Suprapubic skin (tissue), 4 donors: ENCODE data around the gene CDH13. TPM values are rescaled to one million over a fixed set of nuclear protein-coding genes. Genes with fewer than 3 reads are reported as not detected.

Source experiments
- DNase-seq, 2 donors: peaks; one replicate each; pipeline ENCODE4 v3.0.0-alpha.2; 2019; ENCODE audit warnings: low spot score in 2 of 2
- H3K27ac ChIP-seq: fragments of 200-600 bp; sonication (generic); one replicate; pipeline ENCODE4 v1.5.1; 2019
- H3K27me3 ChIP-seq: fragments of 200-600 bp; sonication (generic); one replicate; pipeline ENCODE4 v1.5.1; 2019
- H3K36me3 ChIP-seq: fragments of 200-600 bp; sonication (generic); one replicate; pipeline ENCODE4 v1.5.1; 2019
- H3K4me1 ChIP-seq: fragments of 200-600 bp; sonication (generic); one replicate; pipeline ENCODE4 v1.5.1; 2019
- H3K4me3 ChIP-seq: fragments of 200-600 bp; sonication (generic); one replicate; pipeline ENCODE4 v1.5.1; 2019; ENCODE audit warnings: mild to moderate bottlenecking
- H3K9me3 ChIP-seq: fragments of 200-600 bp; sonication (generic); one replicate; pipeline ENCODE4 v1.5.1; 2019
- EP300 ChIP-seq: sonication (generic); formaldehyde crosslinking; IDR thresholded peaks from one replicate; pipeline ENCODE4 v1.6.1; 2017; ENCODE audit warnings: antibody characterized with exemption
- POLR2A ChIP-seq, 2 donors: fragments of 450-650 bp; IDR thresholded peaks; one replicate each; pipeline ENCODE4 v1.6.1; 2017; ENCODE audit warnings: antibody characterized with exemption in 2 of 2, mild to moderate bottlenecking in 2 of 2, moderate library complexity in 2 of 2
- POLR2AphosphoS5 ChIP-seq, 3 donors: sonication (generic); formaldehyde crosslinking; IDR thresholded peaks; one replicate each; pipeline ENCODE4 v1.6.1; 2017; ENCODE audit warnings: antibody characterized with exemption in 3 of 3
- WGBS: methylation state at CpG from one replicate; pipeline ENCODE4 v1.1.5; 2018; 5-methylcytosine and 5-hydroxymethylcytosine counted together
- total RNA-seq, 4 donors: library from RNA; depleted of rRNA; stranded (reverse); fragments of >200 nt; gene quantifications; one replicate each; pipeline ENCODE4 v1.1.0, GENCODE V29; 2016
- TF ChIP-seq, protein P1 (sequence below), 2 donors: fragments of 200-600 bp in 1 of 2; fragments of 450-650 bp in 1 of 2; sonication (generic) in 1 of 2; IDR thresholded peaks; one replicate each; pipeline ENCODE4 v1.5.1; 2016 to 2019; ENCODE audit warnings: antibody characterized with exemption in 2 of 2, mild to moderate bottlenecking in 1 of 2, moderate library complexity in 1 of 2

The CDH13 gene
- total RNA-seq, 4 donors from 2014 or later = 90.4 to 176 (median 139) TPM

DNA sequence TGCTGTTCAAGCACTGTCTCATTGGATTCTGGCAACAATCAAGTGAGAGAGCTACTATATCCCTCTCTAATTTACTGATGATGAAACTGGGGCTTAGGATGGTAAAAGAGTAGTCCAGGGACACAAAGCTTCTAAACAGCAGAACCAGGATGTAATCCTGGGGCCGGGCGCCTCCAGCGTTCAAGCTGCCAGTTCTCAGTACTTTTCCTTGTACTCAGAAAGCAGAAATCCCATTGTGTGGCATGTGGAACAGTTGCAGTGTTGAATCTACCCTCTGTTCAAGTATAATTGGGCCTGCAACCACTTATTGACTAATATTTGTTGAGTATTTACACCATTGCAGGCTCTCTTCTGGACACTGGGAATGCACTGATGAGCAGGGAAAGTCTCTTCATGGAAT lies 14.5 kb upstream of the CDH13 start:
- Histone ChIP-seq H3K4me1 (no peaks in the 10 kb centered on the region), H3K36me3 (no peaks in the 10 kb centered on the region), H3K9me3 (no peaks in the 10 kb centered on the region), H3K27me3 (no peaks in the 10 kb centered on the region), H3K4me3 (no peak overlapping the region), H3K27ac (no peak overlapping the region)
- TF ChIP-seq EP300 (no peak), POLR2A (IDR thresholded peaks at IDR 0.05) (no peak), POLR2AphosphoS5 (IDR thresholded peaks at IDR 0.05) (no peak)
- TF ChIP-seq, protein P1, sequence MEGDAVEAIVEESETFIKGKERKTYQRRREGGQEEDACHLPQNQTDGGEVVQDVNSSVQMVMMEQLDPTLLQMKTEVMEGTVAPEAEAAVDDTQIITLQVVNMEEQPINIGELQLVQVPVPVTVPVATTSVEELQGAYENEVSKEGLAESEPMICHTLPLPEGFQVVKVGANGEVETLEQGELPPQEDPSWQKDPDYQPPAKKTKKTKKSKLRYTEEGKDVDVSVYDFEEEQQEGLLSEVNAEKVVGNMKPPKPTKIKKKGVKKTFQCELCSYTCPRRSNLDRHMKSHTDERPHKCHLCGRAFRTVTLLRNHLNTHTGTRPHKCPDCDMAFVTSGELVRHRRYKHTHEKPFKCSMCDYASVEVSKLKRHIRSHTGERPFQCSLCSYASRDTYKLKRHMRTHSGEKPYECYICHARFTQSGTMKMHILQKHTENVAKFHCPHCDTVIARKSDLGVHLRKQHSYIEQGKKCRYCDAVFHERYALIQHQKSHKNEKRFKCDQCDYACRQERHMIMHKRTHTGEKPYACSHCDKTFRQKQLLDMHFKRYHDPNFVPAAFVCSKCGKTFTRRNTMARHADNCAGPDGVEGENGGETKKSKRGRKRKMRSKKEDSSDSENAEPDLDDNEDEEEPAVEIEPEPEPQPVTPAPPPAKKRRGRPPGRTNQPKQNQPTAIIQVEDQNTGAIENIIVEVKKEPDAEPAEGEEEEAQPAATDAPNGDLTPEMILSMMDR (IDR thresholded peaks at IDR 0.05) = no peak
- no peak for DNase-seq
- 90% methylated on average over 3 of the region's 3 CpGs for WGBS

DNA sequence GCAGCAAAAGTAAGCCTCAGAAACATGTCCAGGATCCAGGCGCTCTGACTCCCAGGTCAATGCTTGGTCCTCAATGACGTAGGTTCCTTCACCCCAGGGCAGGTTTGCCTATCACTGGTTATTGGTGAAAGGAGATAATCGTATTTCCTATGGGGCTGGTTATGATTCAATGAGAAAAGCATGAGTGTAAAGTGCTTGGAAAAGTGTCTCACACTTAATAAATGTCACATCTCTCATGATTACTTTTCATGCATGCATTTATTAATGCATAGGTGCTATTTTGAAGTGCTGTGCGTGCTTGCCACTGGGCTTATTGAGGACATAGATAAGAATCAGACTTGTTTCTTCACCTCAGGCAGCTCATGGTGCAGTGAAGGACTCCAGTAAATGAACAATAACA lies 10.4 kb upstream of the CDH13 start:
- WGBS = 87% methylated on average over 4 of the region's 4 CpGs
- Histone ChIP-seq H3K4me3 (no peak overlapping the region), H3K27ac (no peak overlapping the region), H3K36me3 (no peaks in the 10 kb centered on the region), H3K9me3 (no peaks in the 10 kb centered on the region), H3K27me3 (no peaks in the 10 kb centered on the region), H3K4me1 (no peaks in the 10 kb centered on the region)
- TF ChIP-seq, protein P1 (IDR thresholded peaks at IDR 0.05) = no peak
- TF ChIP-seq EP300 (no peak), POLR2A (IDR thresholded peaks at IDR 0.05) (no peak), POLR2AphosphoS5 (IDR thresholded peaks at IDR 0.05) (no peak)
- no peak for DNase-seq

- Histone ChIP-seq H3K4me1 (peaks cover 12% of the 10 kb centered on the region), H3K4me3 (no peak overlapping the region), H3K27me3 (peaks cover 14% of the 10 kb centered on the region), H3K36me3 (no peaks in the 10 kb centered on the region), H3K9me3 (no peaks in the 10 kb centered on the region), H3K27ac (no peak overlapping the region)
- 14% methylated on average over 1 of the region's 1 CpG for WGBS
- TF ChIP-seq POLR2AphosphoS5 (IDR thresholded peaks at IDR 0.05) = no peak
- no peak for TF ChIP-seq EP300
- TF ChIP-seq POLR2A (IDR thresholded peaks at IDR 0.05) = no peak
- TF ChIP-seq, protein P1 (IDR thresholded peaks at IDR 0.05) = no peak
- DNase-seq = no peak
Measured at GRCh38 chr16:82621781-82622180, 5.0 kb upstream of the CDH13 start.

- H3K4me1 ChIP-seq = peaks cover 27% of the 10 kb centered on the region
- no peak overlapping the region for H3K27ac ChIP-seq
- H3K4me3 ChIP-seq = no peak overlapping the region
- peaks cover 27% of the 10 kb centered on the region for H3K27me3 ChIP-seq
- no peaks in the 10 kb centered on the region for H3K36me3 ChIP-seq
- TF ChIP-seq, protein P1 (IDR thresholded peaks at IDR 0.05) = no peak
- TF ChIP-seq POLR2A (IDR thresholded peaks at IDR 0.05) (no peak), EP300 (no peak), POLR2AphosphoS5 (IDR thresholded peaks at IDR 0.05) (no peak)
- WGBS = 42% methylated on average over 7 of the region's 7 CpGs
- no peak for DNase-seq
- H3K9me3 ChIP-seq = no peaks in the 10 kb centered on the region
Measured at GRCh38 chr16:82623241-82623640, 3.5 kb upstream of the CDH13 start.

GRCh38 chr16:82625066-82625968 lies 1.5 kb upstream of the CDH13 start:
- no peak for TF ChIP-seq POLR2A (IDR thresholded peaks at IDR 0.05)
- no peak for TF ChIP-seq POLR2AphosphoS5 (IDR thresholded peaks at IDR 0.05)
- no peak for TF ChIP-seq EP300
- TF ChIP-seq, protein P1 (IDR thresholded peaks at IDR 0.05) = no peak
- DNase-seq = no peak
- Histone ChIP-seq H3K36me3 (no peaks in the 10 kb centered on the region), H3K27me3 (peaks cover 31% of the 10 kb centered on the region), H3K27ac (no peak overlapping the region), H3K9me3 (no peaks in the 10 kb centered on the region), H3K4me3 (no peak overlapping the region), H3K4me1 (peaks cover 48% of the 10 kb centered on the region)
- 76% methylated on average over 8 of the region's 8 CpGs for WGBS
